Mesenchymal stem cell (in vitro differentiated cells and primary cell): ENCODE results near the gene MEG3.

Experiments used
- DNase-seq: peaks from one replicate; pipeline ENCODE4 v3.0.0-alpha.2; 2013
- H2AFZ ChIP-seq: one replicate; pipeline ENCODE4 v1.6.1; 2013; ENCODE audit warnings: low read depth, mild to moderate bottlenecking, control low read depth, inconsistent platforms, low read length, moderate library complexity
- H2AK5ac ChIP-seq: 2 replicates; pipeline ENCODE4 v1.6.1; 2013; ENCODE audit warnings: low read length, moderate library complexity, mild to moderate bottlenecking, inconsistent platforms; ENCODE audit not compliant: severe bottlenecking
- H2BK120ac ChIP-seq: one replicate; pipeline ENCODE4 v1.6.1; 2013; ENCODE audit warnings: low read depth, mild to moderate bottlenecking, inconsistent platforms, low read length, moderate library complexity
- H2BK12ac ChIP-seq, 2 experiments: one replicate each; pipeline ENCODE4 v1.6.1; 2013; ENCODE audit warnings: inconsistent platforms in 2 of 2, low read length in 2 of 2, mild to moderate bottlenecking in 2 of 2, moderate library complexity in 2 of 2, control low read depth in 1 of 2
- H2BK15ac ChIP-seq: one replicate; pipeline ENCODE4 v1.6.1; 2013; ENCODE audit warnings: mild to moderate bottlenecking, low read depth, inconsistent platforms; ENCODE audit not compliant: poor library complexity, severe bottlenecking
- H2BK5ac ChIP-seq: 2 replicates; pipeline ENCODE4 v1.6.1; 2013; ENCODE audit warnings: low read depth, mild to moderate bottlenecking, low read length, control low read depth, inconsistent platforms; ENCODE audit not compliant: poor library complexity, severe bottlenecking
- H3K14ac ChIP-seq, 2 experiments: one replicate each; pipeline ENCODE4 v1.6.1; 2013; ENCODE audit warnings: inconsistent platforms in 2 of 2, low read length in 2 of 2, control low read depth in 1 of 2, mild to moderate bottlenecking in 1 of 2, moderate library complexity in 1 of 2
- H3K18ac ChIP-seq, 2 experiments: one replicate each; pipeline ENCODE4 v1.6.1; 2013; ENCODE audit warnings: inconsistent platforms in 2 of 2, low read length in 2 of 2, control low read depth in 1 of 2, low read depth in 1 of 2, mild to moderate bottlenecking in 1 of 2
- H3K23ac ChIP-seq, 2 experiments: one replicate each; pipeline ENCODE4 v1.6.1; 2013; ENCODE audit warnings: inconsistent platforms in 2 of 2, low read length in 2 of 2, mild to moderate bottlenecking in 2 of 2, moderate library complexity in 2 of 2, control low read depth in 1 of 2
- H3K27ac ChIP-seq: 2 replicates; pipeline ENCODE4 v1.5.1; 2013; ENCODE audit warnings: mild to moderate bottlenecking, moderate library complexity, low read length, control low read depth, inconsistent platforms; ENCODE audit not compliant: poor library complexity, severe bottlenecking
- H3K27me3 ChIP-seq, 2 experiments: 2 replicates each; pipeline versions ENCODE4 v1.6.1 to v1.7.0; 2013; ENCODE audit warnings: low read length in 2 of 2, mild to moderate bottlenecking in 2 of 2, moderate library complexity in 2 of 2, control low read depth in 1 of 2, inconsistent platforms in 1 of 2; ENCODE audit not compliant: control insufficient read depth in 1 of 2, insufficient read depth in 1 of 2
- H3K36me3 ChIP-seq, 2 experiments: 2 replicates each; pipeline versions ENCODE4 v1.6.1 to v1.7.0; 2013; ENCODE audit warnings: low read length in 2 of 2, control low read depth in 1 of 2, inconsistent platforms in 1 of 2, low read depth in 1 of 2, mild to moderate bottlenecking in 1 of 2; ENCODE audit not compliant: insufficient read depth in 2 of 2, control insufficient read depth in 1 of 2
- H3K4ac ChIP-seq, 2 experiments: one replicate each; pipeline ENCODE4 v1.6.1; 2013; ENCODE audit warnings: inconsistent platforms in 2 of 2, low read length in 2 of 2, mild to moderate bottlenecking in 2 of 2, moderate library complexity in 2 of 2, control low read depth in 1 of 2, low read depth in 1 of 2
- H3K4me1 ChIP-seq: 2 replicates; pipeline ENCODE4 v1.6.1; 2013; ENCODE audit warnings: low read depth, low read length, control low read depth; ENCODE audit not compliant: control insufficient read depth, insufficient read depth
- H3K4me2 ChIP-seq: 2 replicates; pipeline ENCODE4 v1.6.1; 2013; ENCODE audit warnings: low read length, mild to moderate bottlenecking, inconsistent platforms; ENCODE audit not compliant: poor library complexity, severe bottlenecking
- H3K4me3 ChIP-seq, 2 experiments: 2 replicates each; pipeline versions ENCODE4 v1.5.1 to v1.7.0; 2013; ENCODE audit warnings: low read length in 2 of 2, mild to moderate bottlenecking in 2 of 2, control low read depth in 1 of 2, low read depth in 1 of 2; ENCODE audit not compliant: insufficient read depth in 1 of 2
- H3K79me1 ChIP-seq: replicated peaks from 2 replicates; pipeline ENCODE4 v1.6.1; 2013; ENCODE audit warnings: mild to moderate bottlenecking, control low read depth, low read length, inconsistent platforms; ENCODE audit not compliant: poor library complexity, severe bottlenecking
- H3K9ac ChIP-seq: 2 replicates; pipeline ENCODE4 v1.7.0; 2013; ENCODE audit warnings: mild to moderate bottlenecking, low read length, moderate library complexity
- H3K9me3 ChIP-seq: 2 replicates; pipeline ENCODE4 v1.7.0; 2013; ENCODE audit warnings: mild to moderate bottlenecking, low read length; ENCODE audit not compliant: control insufficient read depth
- H4K8ac ChIP-seq: one replicate; pipeline ENCODE4 v1.6.1; 2013; ENCODE audit warnings: inconsistent platforms, mild to moderate bottlenecking, low read length, moderate library complexity
- H4K91ac ChIP-seq: one replicate; pipeline ENCODE4 v1.6.1; 2013; ENCODE audit warnings: mild to moderate bottlenecking, low read length, inconsistent platforms
- WGBS: methylation state at CpG from one replicate; pipeline ENCODE4 v1.1.7; 2013; ENCODE audit warnings: mixed read lengths; 5-methylcytosine and 5-hydroxymethylcytosine counted together

The MEG3 gene

GRCh38 chr14:100802179-100802578 is 23.7 kb upstream of the MEG3 start:
- no peak overlapping the region for H3K14ac ChIP-seq
- H3K4me2 ChIP-seq, result no peak overlapping the region
- no peak overlapping the region for H4K8ac ChIP-seq
- no peaks in the 10 kb centered on the region for H3K79me1 ChIP-seq
- H2BK12ac ChIP-seq, result no peak overlapping the region
- H3K4me1 ChIP-seq, result no peaks in the 10 kb centered on the region
- no peak overlapping the region for H2BK5ac ChIP-seq
- no peak overlapping the region for H3K9ac ChIP-seq
- H2BK15ac ChIP-seq, result no peak overlapping the region
- no peak overlapping the region for H3K18ac ChIP-seq
- H3K27me3 ChIP-seq, result peaks cover 23 to 39% of the 10 kb centered on the region in 2 experiments
- no peak overlapping the region for H3K23ac ChIP-seq
- no peak overlapping the region for H2BK120ac ChIP-seq
- no peak overlapping the region for H2AK5ac ChIP-seq
- no peak overlapping the region for H4K91ac ChIP-seq
- no peaks in the 10 kb centered on the region for H3K36me3 ChIP-seq
- H3K27ac ChIP-seq, result no peak overlapping the region
- no peak overlapping the region for H2AFZ ChIP-seq
- H3K4me3 ChIP-seq, result no peak overlapping the region
- no peak overlapping the region for H3K4ac ChIP-seq
- no peaks in the 10 kb centered on the region for H3K9me3 ChIP-seq
- 96% methylated on average over 7 of the region's 7 CpGs for WGBS
- DNase-seq, result no peak

DNA sequence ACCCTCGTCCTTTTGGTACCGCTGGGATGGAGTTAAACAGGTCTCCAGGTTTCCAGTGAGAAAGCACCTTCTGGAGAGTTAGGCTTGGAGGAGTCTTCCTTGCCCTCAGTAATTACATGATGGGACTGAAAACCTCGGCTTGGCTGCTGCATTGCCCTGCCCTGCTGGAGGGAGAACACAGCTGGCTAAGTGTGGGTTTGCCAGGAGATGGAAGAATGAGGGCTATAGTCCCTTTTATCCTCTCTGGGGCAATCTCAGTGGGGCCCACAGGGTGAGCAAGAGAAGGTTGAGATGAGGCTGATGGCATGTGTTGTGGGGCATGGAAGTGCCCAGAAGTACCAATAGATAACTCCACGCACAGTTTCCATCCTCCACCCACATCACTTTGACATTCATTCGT is 23.2 kb upstream of the MEG3 start:
- DNase-seq, result no peak
- peak overlapping the region in 1 of 2 experiments; percentile 32 for H2BK12ac ChIP-seq

DNA sequence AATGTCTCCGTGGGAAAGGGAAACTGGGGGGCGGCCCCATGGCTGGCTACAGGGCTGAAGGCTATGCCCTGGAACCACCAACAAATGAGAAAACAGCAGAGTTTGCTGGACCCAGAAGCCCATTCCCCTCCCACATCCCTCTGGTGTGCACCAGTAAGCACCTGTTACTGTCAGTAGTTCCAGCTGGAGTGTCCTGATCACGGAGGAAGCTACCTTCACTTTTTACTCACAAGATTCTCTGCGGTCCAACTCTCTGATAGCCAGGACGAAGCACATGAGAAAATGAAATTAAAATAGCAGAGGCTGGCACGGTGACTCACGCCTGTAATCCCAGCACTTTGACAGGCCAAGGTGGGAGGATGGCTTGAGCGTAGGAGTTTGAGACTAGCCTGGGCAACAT is 22.7 kb upstream of the MEG3 start:
- Histone ChIP-seq H3K18ac (no peak overlapping the region), H3K4me2 (no peak overlapping the region), H3K4me3 (no peak overlapping the region), H3K9ac (no peak overlapping the region), H4K91ac (no peak overlapping the region), H2AK5ac (no peak overlapping the region), H3K36me3 (no peaks in the 10 kb centered on the region), H4K8ac (no peak overlapping the region), H3K4ac (no peak overlapping the region), H2BK120ac (no peak overlapping the region), H2BK15ac (peak overlapping the region; percentile 40), H3K4me1 (no peaks in the 10 kb centered on the region), H2AFZ (no peak overlapping the region), H2BK12ac (no peak overlapping the region), H3K23ac (no peak overlapping the region), H3K14ac (no peak overlapping the region), H3K27ac (no peak overlapping the region), H3K9me3 (peaks cover 3% of the 10 kb centered on the region), H2BK5ac (no peak overlapping the region), H3K79me1 (no peaks in the 10 kb centered on the region), H3K27me3 (peaks cover 23 to 48% of the 10 kb centered on the region in 2 experiments)
- 91% methylated on average over 7 of the region's 8 CpGs for WGBS
- no peak for DNase-seq

More for the DNA sequence above, 23.2 kb upstream of the MEG3 start:
- no peak overlapping the region for H3K4ac ChIP-seq
- no peak overlapping the region for H2BK120ac ChIP-seq
- no peak overlapping the region for H3K9ac ChIP-seq
- H3K9me3 ChIP-seq, result no peaks in the 10 kb centered on the region
- no peak overlapping the region for H3K27ac ChIP-seq
- H3K4me2 ChIP-seq, result no peak overlapping the region
- no peak overlapping the region for H4K91ac ChIP-seq
- no peak overlapping the region for H3K14ac ChIP-seq
- H2BK15ac ChIP-seq, result no peak overlapping the region
- no peak overlapping the region for H2BK5ac ChIP-seq
- H3K23ac ChIP-seq, result no peak overlapping the region
- H3K36me3 ChIP-seq, result no peaks in the 10 kb centered on the region
- WGBS, result 84% methylated on average over 5 of the region's 5 CpGs
- no peak overlapping the region for H2AK5ac ChIP-seq
- H3K79me1 ChIP-seq, result no peaks in the 10 kb centered on the region
- H3K4me3 ChIP-seq, result no peak overlapping the region
- H3K27me3 ChIP-seq, result peaks cover 23 to 44% of the 10 kb centered on the region in 2 experiments
- H4K8ac ChIP-seq, result no peak overlapping the region
- no peak overlapping the region for H2AFZ ChIP-seq
- H3K4me1 ChIP-seq, result no peaks in the 10 kb centered on the region
- H3K18ac ChIP-seq, result no peak overlapping the region

GRCh38 chr14:100803676-100804075 is 22.2 kb upstream of the MEG3 start:
- no peak overlapping the region for H2AFZ ChIP-seq
- H3K27me3 ChIP-seq, result peaks cover 23 to 53% of the 10 kb centered on the region in 2 experiments
- no peak overlapping the region for H3K18ac ChIP-seq
- no peak overlapping the region for H3K9ac ChIP-seq
- no peaks in the 10 kb centered on the region for H3K4me1 ChIP-seq
- no peak for DNase-seq
- H2BK12ac ChIP-seq, result no peak overlapping the region
- no peak overlapping the region for H4K8ac ChIP-seq
- no peak overlapping the region for H3K4me3 ChIP-seq
- H3K4me2 ChIP-seq, result no peak overlapping the region
- H3K4ac ChIP-seq, result no peak overlapping the region
- H2BK120ac ChIP-seq, result no peak overlapping the region
- no peak overlapping the region for H3K23ac ChIP-seq
- H3K79me1 ChIP-seq, result no peaks in the 10 kb centered on the region
- no peak overlapping the region for H3K27ac ChIP-seq
- no peak overlapping the region for H2BK5ac ChIP-seq
- no peaks in the 10 kb centered on the region for H3K36me3 ChIP-seq
- peak overlapping the region; percentile 76 for H4K91ac ChIP-seq
- H2BK15ac ChIP-seq, result no peak overlapping the region
- peaks cover 8% of the 10 kb centered on the region for H3K9me3 ChIP-seq
- H3K14ac ChIP-seq, result no peak overlapping the region
- H2AK5ac ChIP-seq, result no peak overlapping the region
- WGBS, result 97% methylated on average over 14 of the region's 14 CpGs
